Esophagus muscularis mucosa (tissue), 4 donors: ENCODE data around the gene HOXD10. TPM values are rescaled to one million over a fixed set of nuclear protein-coding genes. Genes with fewer than 3 reads are reported as not detected.
A peak's percentile ranks its signal among the peaks of the same experiment; 100 is the strongest.

Experiments used
- DNase-seq: peaks from one replicate; pipeline ENCODE4 v3.0.0-alpha.2; 2017; ENCODE audit errors: extremely low spot score
- H3K27ac ChIP-seq, 4 donors: fragments of 200-600 bp; sonication (generic); replicated peaks in 1 of 4; 1 replicate in 3 of 4; 2 replicates in 1 of 4; pipeline ENCODE4 v1.5.1; 2016 to 2019; ENCODE audit warnings: mild to moderate bottlenecking in 1 of 4
- H3K27me3 ChIP-seq, 4 donors: fragments of 200-600 bp; sonication (generic); one replicate each; pipeline versions ENCODE4 v1.5.1 to v1.6.0; 2016 to 2019
- H3K36me3 ChIP-seq, 4 donors: fragments of 200-600 bp; sonication (generic); one replicate each; pipeline ENCODE4 v1.5.1; 2016 to 2019
- H3K4me1 ChIP-seq, 4 donors: fragments of 200-600 bp; sonication (generic); one replicate each; pipeline ENCODE4 v1.5.1; 2016 to 2019
- H3K4me3 ChIP-seq, 4 donors: fragments of 200-600 bp; sonication (generic); 1 replicate in 2 of 4; 2 replicates in 2 of 4; pipeline ENCODE4 v1.5.1; 2016 to 2019; ENCODE audit warnings: mild to moderate bottlenecking in 4 of 4, moderate library complexity in 1 of 4
- H3K9me3 ChIP-seq, 4 donors: fragments of 200-600 bp; sonication (generic); 1 replicate in 3 of 4; 2 replicates in 1 of 4; pipeline ENCODE4 v1.5.1; 2016 to 2019
- CTCF ChIP-seq, 3 experiments: fragments of 200-600 bp in 2 of 3; fragments of 450-650 bp in 1 of 3; sonication (generic) in 2 of 3; IDR thresholded peaks; one replicate each; pipeline ENCODE4 v1.5.1; 2017 to 2019; ENCODE audit warnings: antibody characterized with exemption in 3 of 3, mild to moderate bottlenecking in 2 of 3, moderate library complexity in 1 of 3
- EP300 ChIP-seq: sonication (generic); formaldehyde crosslinking; IDR thresholded peaks from one replicate; pipeline ENCODE4 v1.6.1; 2017; ENCODE audit warnings: antibody characterized with exemption
- POLR2A ChIP-seq: fragments of 450-650 bp; IDR thresholded peaks from one replicate; pipeline ENCODE4 v1.6.1; 2017; ENCODE audit warnings: antibody characterized with exemption, moderate library complexity, mild to moderate bottlenecking, low read depth
- POLR2AphosphoS5 ChIP-seq, 2 donors: sonication (generic); formaldehyde crosslinking; IDR thresholded peaks; one replicate each; pipeline ENCODE4 v1.6.1; 2017; ENCODE audit warnings: antibody characterized with exemption in 2 of 2
- WGBS: methylation state at CpG from one replicate; pipeline ENCODE4 v1.1.5; 2018; 5-methylcytosine and 5-hydroxymethylcytosine counted together
- intact Hi-C: fragments of 100-400 bp; cut with DNase I; formaldehyde crosslinking; loops from one replicate; pipeline ENCODE4 v1.15.1; 2023
- total RNA-seq, 4 donors: library from RNA; depleted of rRNA; stranded (reverse); fragments of >200 nt; gene quantifications; one replicate each; pipeline versions ENCODE4 v1.1.0 to v1.2.1, GENCODE V29; 2016

HOXD10 gene
- total RNA-seq, 4 donors from 2014 or later: 0.42 to 0.50 TPM; not detected in 2

GRCh38 chr2:176101842-176102241 lies 14.7 kb upstream of the HOXD10 start:
- TF ChIP-seq CTCF (IDR thresholded peaks at IDR 0.05) (no peak), EP300 (no peak), POLR2AphosphoS5 (IDR thresholded peaks at IDR 0.05) (no peak), POLR2A (no peak)
- Histone ChIP-seq H3K27ac (no peak overlapping the region), H3K36me3 (no peaks in the 10 kb centered on the region), H3K9me3 (no peaks in the 10 kb centered on the region), H3K27me3 (peaks cover 8 to 100% (median 94%) of the 10 kb centered on the region in 4 donors), H3K4me3 (no peak overlapping the region), H3K4me1 (peaks cover 23 to 68% (median 60%) of the 10 kb centered on the region in 4 donors)
- DNase-seq: no peak
- intact Hi-C loops: no loop called here
- WGBS: 43% methylated on average over 5 of the region's 5 CpGs

GRCh38 chr2:176102309-176102866 lies 14.2 kb upstream of the HOXD10 start:
- Histone ChIP-seq H3K27me3 (peaks cover 12 to 100% (median 93%) of the 10 kb centered on the region in 4 donors), H3K27ac (no peak overlapping the region), H3K4me1 (peaks cover 22 to 68% (median 60%) of the 10 kb centered on the region in 4 donors), H3K36me3 (no peaks in the 10 kb centered on the region), H3K4me3 (no peak overlapping the region), H3K9me3 (no peaks in the 10 kb centered on the region)
- intact Hi-C loops: no loop called here
- WGBS: 27% methylated on average over 7 of the region's 7 CpGs
- DNase-seq: no peak
- TF ChIP-seq POLR2A (no peak), POLR2AphosphoS5 (IDR thresholded peaks at IDR 0.05) (no peak), EP300 (no peak), CTCF (IDR thresholded peaks at IDR 0.05) (no peak)

DNA sequence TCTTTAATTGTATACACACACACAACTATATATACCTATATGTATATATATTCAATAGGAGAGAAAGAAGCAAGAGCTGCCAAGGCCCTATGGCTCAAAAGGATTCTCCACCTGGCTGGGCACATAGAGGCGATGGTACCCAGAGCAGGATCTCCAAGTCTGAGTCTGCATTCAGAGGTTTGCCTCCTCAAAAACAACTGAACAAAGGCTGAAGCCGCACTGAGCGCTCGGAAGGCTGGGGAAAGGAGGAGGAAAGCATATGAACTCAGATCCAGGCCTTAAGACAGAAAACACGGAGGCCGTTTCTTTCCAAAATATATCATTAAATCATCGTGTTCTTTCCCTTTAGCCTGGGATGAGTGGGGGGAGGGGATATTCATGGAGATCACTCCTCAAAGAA lies 13.4 kb upstream of the HOXD10 start:
- intact Hi-C loops: no loop called here
- no peak for TF ChIP-seq POLR2A
- no peak for TF ChIP-seq EP300
- no peak for TF ChIP-seq CTCF (IDR thresholded peaks at IDR 0.05)
- no peak for TF ChIP-seq POLR2AphosphoS5 (IDR thresholded peaks at IDR 0.05)
- H3K4me3 ChIP-seq: no peak overlapping the region
- 26% methylated on average over 7 of the region's 7 CpGs for WGBS
- no peaks in the 10 kb centered on the region for H3K36me3 ChIP-seq
- peaks cover 20 to 66% (median 58%) of the 10 kb centered on the region in 4 donors for H3K4me1 ChIP-seq
- H3K27me3 ChIP-seq: peaks cover 12 to 99% (median 91%) of the 10 kb centered on the region in 4 donors
- no peaks in the 10 kb centered on the region for H3K9me3 ChIP-seq
- no peak for DNase-seq
- H3K27ac ChIP-seq: no peak overlapping the region

DNA sequence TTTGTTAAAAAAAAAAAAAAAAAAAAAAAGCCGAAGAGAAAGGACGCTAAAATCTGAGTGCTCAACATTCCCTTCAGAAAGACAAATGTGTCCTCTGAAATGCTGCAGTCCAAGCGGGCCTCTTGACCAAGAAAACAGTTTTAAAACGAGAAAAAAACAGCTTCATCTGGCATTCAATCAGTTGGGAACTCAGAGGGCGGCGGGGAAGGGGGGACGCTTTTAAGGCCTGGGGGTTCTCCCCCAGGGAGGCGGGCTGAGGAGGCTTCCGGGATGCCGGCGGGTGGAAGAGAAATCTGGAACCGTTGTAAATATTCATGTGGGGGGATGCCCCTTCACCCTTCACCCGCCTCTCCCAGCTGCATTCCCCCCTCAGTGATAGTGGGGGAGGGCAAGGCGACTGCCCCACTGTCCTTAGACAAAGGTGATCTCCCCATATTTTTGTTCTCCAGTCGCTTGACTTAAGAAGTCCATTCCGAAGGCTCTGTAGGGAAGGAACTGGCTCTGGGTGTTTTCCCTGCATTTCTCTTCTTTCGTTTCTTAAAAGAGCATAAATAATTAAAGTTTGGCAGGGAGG lies 12.7 kb upstream of the HOXD10 start:
- peak overlapping the region in 1 of 4 donors; percentile 22 for H3K4me3 ChIP-seq
- no peaks in the 10 kb centered on the region for H3K9me3 ChIP-seq
- no peak overlapping the region for H3K27ac ChIP-seq
- no peak for TF ChIP-seq CTCF (IDR thresholded peaks at IDR 0.05)
- no peak for TF ChIP-seq EP300
- TF ChIP-seq POLR2AphosphoS5 (IDR thresholded peaks at IDR 0.05): no peak
- TF ChIP-seq POLR2A: no peak
- no peak for DNase-seq
- whole genome bisulfite sequencing: 5% methylated on average over 17 of the region's 17 CpGs
- intact Hi-C loops: no loop called here
- peaks cover 22 to 67% (median 60%) of the 10 kb centered on the region in 4 donors for H3K4me1 ChIP-seq
- H3K27me3 ChIP-seq: peaks cover 12 to 99% (median 90%) of the 10 kb centered on the region in 4 donors
- no peaks in the 10 kb centered on the region for H3K36me3 ChIP-seq
